HG02938 (cell line): ENCODE data around the gene PRSS21.

Source experiments
- ATAC-seq: cut with Tn5 transposase; IDR thresholded peaks from one replicate; pipeline ENCODE4 v1.9.1; 2021; ENCODE audit warnings: mild to moderate bottlenecking, moderate library complexity; ENCODE audit not compliant: unreplicated experiment

The PRSS21 gene

GRCh38 chr16:2779978-2780898 lies 36.8 kb upstream of the PRSS21 start:
- ATAC-seq = no peak

- ATAC-seq = no peak
Measured at GRCh38 chr16:2782583-2783351, 34.3 kb upstream of the PRSS21 start.

GRCh38 chr16:2783581-2784357 lies 33.3 kb upstream of the PRSS21 start:
- ATAC-seq = no peak

GRCh38 chr16:2784358-2785100 lies 32.5 kb upstream of the PRSS21 start:
- no peak for ATAC-seq

GRCh38 chr16:2785101-2785991 lies 31.7 kb upstream of the PRSS21 start:
- ATAC-seq = no peak

GRCh38 chr16:2786061-2786825 lies 30.8 kb upstream of the PRSS21 start:
- ATAC-seq = no peak

GRCh38 chr16:2786826-2787151 lies 30.2 kb upstream of the PRSS21 start:
- ATAC-seq = no peak

- no peak for ATAC-seq
Measured at GRCh38 chr16:2787406-2787805, 29.6 kb upstream of the PRSS21 start, which contains the start of gene PRSS33. Gene PRSS33 (minus strand): TSS chr16:2787560. CDS start chr16:2786547, 1,013 bp downstream.

- no peak for ATAC-seq
Measured at GRCh38 chr16:2787961-2788360, 29.1 kb upstream of the PRSS21 start.

GRCh38 chr16:2790631-2791030 lies 26.4 kb upstream of the PRSS21 start:
- no peak for ATAC-seq

GRCh38 chr16:2791174-2791573 lies 25.9 kb upstream of the PRSS21 start:
- no peak for ATAC-seq

GRCh38 chr16:2792940-2793339 lies 24.1 kb upstream of the PRSS21 start:
- no peak for ATAC-seq

- ATAC-seq = no peak
Measured at GRCh38 chr16:2795395-2796143, 21.5 kb upstream of the PRSS21 start.

GRCh38 chr16:2798723-2799204 lies 18.3 kb upstream of the PRSS21 start:
- no peak for ATAC-seq

GRCh38 chr16:2799205-2799858 lies 17.7 kb upstream of the PRSS21 start:
- no peak for ATAC-seq

GRCh38 chr16:2799859-2800226 lies 17.2 kb upstream of the PRSS21 start:
- ATAC-seq = no peak

GRCh38 chr16:2803545-2804195 lies 13.4 kb upstream of the PRSS21 start:
- ATAC-seq = no peak
